Ovary (tissue), 9 donors: ENCODE data around the gene ZNF823. TPM values are rescaled to one million over a fixed set of nuclear protein-coding genes. Genes with fewer than 3 reads are reported as not detected.

Source experiments
- DNase-seq, 5 donors: peaks; one replicate each; pipeline ENCODE4 v3.0.0-alpha.2; 2019 to 2020
- H3K27ac ChIP-seq, 2 donors: fragments of 200-600 bp; one replicate each; pipeline versions ENCODE4 v1.5.1 to v1.8.0; 2019 to 2022
- H3K27me3 ChIP-seq: fragments of 200-600 bp; one replicate; pipeline ENCODE4 v1.8.0; 2022
- H3K36me3 ChIP-seq: fragments of 200-600 bp; sonication (generic); one replicate; pipeline ENCODE4 v1.5.1; 2019
- H3K4me1 ChIP-seq: one replicate; pipeline ENCODE4 v1.8.1; 2013; ENCODE audit warnings: mild to moderate bottlenecking, moderate library complexity; ENCODE audit not compliant: insufficient read depth
- H3K4me3 ChIP-seq: fragments of 200-600 bp; sonication (generic); one replicate; pipeline ENCODE4 v1.5.1; 2017
- H3K9me3 ChIP-seq, 2 donors: fragments of 200-600 bp in 1 of 2; sonication (generic) in 1 of 2; one replicate each; pipeline versions ENCODE4 v1.5.1 to v1.8.1; 2013 to 2019; ENCODE audit warnings: mild to moderate bottlenecking in 1 of 2, moderate library complexity in 1 of 2
- CTCF ChIP-seq, 3 donors: fragments of 450-650 bp in 2 of 3; fragments of 200-600 bp in 1 of 3; IDR thresholded peaks; one replicate each; pipeline versions ENCODE4 v1.5.1 to v1.8.0; 2016 to 2022; ENCODE audit warnings: antibody characterized with exemption in 3 of 3, mild to moderate bottlenecking in 1 of 3
- EP300 ChIP-seq: sonication (generic); formaldehyde crosslinking; IDR thresholded peaks from one replicate; pipeline ENCODE4 v1.6.1; 2017; ENCODE audit warnings: antibody characterized with exemption
- POLR2A ChIP-seq: fragments of 450-650 bp; IDR thresholded peaks from one replicate; pipeline ENCODE4 v1.6.1; 2017; ENCODE audit warnings: antibody characterized with exemption, mild to moderate bottlenecking, moderate library complexity
- WGBS, 3 donors: extraction: QIAGEN DNeasy Blood & Tissue Kit in 1 of 3; methylation state at CpG; one replicate each; pipeline versions ENCODE4 v1.1.5 to v1.1.7; 2013 to 2017; 5-methylcytosine and 5-hydroxymethylcytosine counted together
- intact Hi-C, 4 donors: fragments of 100-400 bp; cut with DNase I; formaldehyde crosslinking; loops; one replicate each; pipeline versions ENCODE4 v1.11.0 to v1.15.1; 2022 to 2023
- polyA plus RNA-seq, 2 donors: library from polyadenylated mRNA; stranded (reverse); fragments of 200-250 nt in 1 of 2; fragments of 350-450 nt in 1 of 2; fragmentation: Illumina TruSeq in 1 of 2; extraction: RNeasy Lipid Tissue Mini Kit (QIAGEN cat#74804) in 1 of 2; gene quantifications; one replicate each; pipeline ENCODE4 v1.2.3, GENCODE V29; 2013 to 2014
- total RNA-seq, 7 donors: library from RNA; depleted of rRNA in 2 of 7; stranded (reverse); fragments of >200 nt in 2 of 7; fragmentation: NEBNext Ultra II Directional in 3 of 7; extraction: Animal tissue kit (Norgen Biotek cat#: 25700) in 3 of 7; gene quantifications; one replicate each; pipeline versions ENCODE4 v1.1.0 to v1.2.4, GENCODE V29; 2016 to 2023
- donor health status: DM: no; HTN: no; CAD: no; lungs with moderate emphysema.
- donor health status: DM: no; HTN: no; CAD: no.
- donor health status: Bipolar disorder and iron deficiency.
- donor health status: DM: yes; HTN: yes; CAD: no.
- donor health status: DM: no; HTN: no; CAD: no.
- donor health status: DM: yes; HTN: yes; CAD: no.

Gene ZNF823
- total and polyA plus RNA-seq, 9 donors = 3.8 to 12.1 (median 8.3) TPM

GRCh38 chr19:11693505-11694499, 44.9 kb downstream of the ZNF823 start:
- H3K36me3 ChIP-seq = no peaks in the 10 kb centered on the region
- H3K27ac ChIP-seq = no peak overlapping the region
- H3K27me3 ChIP-seq = no peaks in the 10 kb centered on the region
- intact Hi-C loops = no loop called here
- no peak for DNase-seq
- peak overlapping the region; percentile 61 for H3K4me3 ChIP-seq
- H3K9me3 ChIP-seq = no peaks in the 10 kb centered on the region
- no peaks in the 10 kb centered on the region for H3K4me1 ChIP-seq
- TF ChIP-seq POLR2A = no peak
- no peak for TF ChIP-seq EP300
- TF ChIP-seq CTCF (IDR thresholded peaks at IDR 0.05) = no peak
- 24 to 27% (median 27%) methylated on average over 16 of the region's 16 CpGs for WGBS, 3 donors

- TF ChIP-seq CTCF (IDR thresholded peaks at IDR 0.05) = no peak
- no peak for TF ChIP-seq POLR2A
- TF ChIP-seq EP300 = no peak
- intact Hi-C loops = no loop called here
- no peaks in the 10 kb centered on the region for H3K4me1 ChIP-seq
- H3K27me3 ChIP-seq = no peaks in the 10 kb centered on the region
- H3K36me3 ChIP-seq = no peaks in the 10 kb centered on the region
- H3K9me3 ChIP-seq = no peaks in the 10 kb centered on the region
- DNase-seq = no peak
- H3K27ac ChIP-seq = no peak overlapping the region
- WGBS, 3 donors = 52 to 64% (median 56%) methylated on average over 11 of the region's 11 CpGs
- H3K4me3 ChIP-seq = no peak overlapping the region
These were observed 46.5 kb downstream of the ZNF823 start for GRCh38 chr19:11692127-11692790.

- intact Hi-C loops = no loop called here
- H3K4me1 ChIP-seq = no peaks in the 10 kb centered on the region
- no peak overlapping the region for H3K27ac ChIP-seq
- TF ChIP-seq EP300 (no peak), CTCF (IDR thresholded peaks at IDR 0.05) (no peak), POLR2A (no peak)
- no peak for DNase-seq
- no peaks in the 10 kb centered on the region for H3K27me3 ChIP-seq
- H3K36me3 ChIP-seq = no peaks in the 10 kb centered on the region
- H3K9me3 ChIP-seq = peaks cover 0 to 3% of the 10 kb centered on the region in 2 donors
- 91 to 93% (median 92%) methylated on average over 4 of the region's 4 CpGs for WGBS, 3 donors
- no peak overlapping the region for H3K4me3 ChIP-seq
These were observed 52.8 kb downstream of the ZNF823 start for GRCh38 chr19:11685676-11686650.
